AG09309 (cell line): ENCODE measurements around the gene ATP5F1C.
A peak's percentile ranks its signal among the peaks of the same experiment; 100 is the strongest.

ENCODE experiments used
- DNase-seq: peaks from one replicate; pipeline ENCODE4 v3.0.0-alpha.2; 2010; ENCODE audit warnings: low read depth
- H3K4me3 ChIP-seq: 2 replicates; pipeline ENCODE4 v1.5.1; 2011; ENCODE audit warnings: mild to moderate bottlenecking, low read depth, low read length, moderate library complexity; ENCODE audit not compliant: control insufficient read depth
- TF ChIP-seq, protein P1 (sequence below): IDR thresholded peaks from 2 replicates; pipeline ENCODE4 v1.5.1; 2011; ENCODE audit warnings: mild to moderate bottlenecking, low read depth, low read length, inconsistent platforms; ENCODE audit not compliant: insufficient read depth, control insufficient read depth; ENCODE audit errors: missing control alignments

ATP5F1C gene

DNA sequence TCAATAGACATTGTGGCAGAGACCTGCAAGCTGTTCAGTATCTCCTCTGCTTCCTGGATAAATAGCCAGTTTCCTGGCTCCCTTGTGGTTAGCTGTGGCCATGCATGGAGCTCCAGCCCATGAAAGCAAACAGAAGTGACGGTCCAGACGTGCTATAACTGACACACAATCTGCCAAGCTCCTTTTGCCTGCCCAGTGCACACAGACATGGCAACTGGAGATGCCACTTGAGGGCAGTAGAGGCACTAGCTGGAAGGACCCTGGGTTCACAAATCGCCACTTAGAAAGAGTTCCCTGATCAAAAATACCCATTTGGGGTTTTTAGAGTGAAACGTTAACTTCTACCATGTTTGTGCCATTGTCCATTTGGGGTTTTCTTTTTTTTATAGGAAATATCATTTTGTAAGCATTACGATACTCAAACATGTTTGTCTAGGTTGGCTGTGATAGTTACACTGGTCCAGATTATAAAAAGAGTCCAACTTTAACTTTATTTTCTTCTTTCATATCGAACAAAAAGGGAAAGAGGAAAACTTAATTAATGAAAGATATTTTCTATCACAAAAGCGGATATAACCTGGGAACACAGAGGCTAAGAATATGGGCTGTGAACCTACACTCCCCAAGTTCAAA lies 31.5 kb upstream of the ATP5F1C start:
- no peak for DNase-seq
- H3K4me3 ChIP-seq: no peak overlapping the region
- TF ChIP-seq, protein P1, sequence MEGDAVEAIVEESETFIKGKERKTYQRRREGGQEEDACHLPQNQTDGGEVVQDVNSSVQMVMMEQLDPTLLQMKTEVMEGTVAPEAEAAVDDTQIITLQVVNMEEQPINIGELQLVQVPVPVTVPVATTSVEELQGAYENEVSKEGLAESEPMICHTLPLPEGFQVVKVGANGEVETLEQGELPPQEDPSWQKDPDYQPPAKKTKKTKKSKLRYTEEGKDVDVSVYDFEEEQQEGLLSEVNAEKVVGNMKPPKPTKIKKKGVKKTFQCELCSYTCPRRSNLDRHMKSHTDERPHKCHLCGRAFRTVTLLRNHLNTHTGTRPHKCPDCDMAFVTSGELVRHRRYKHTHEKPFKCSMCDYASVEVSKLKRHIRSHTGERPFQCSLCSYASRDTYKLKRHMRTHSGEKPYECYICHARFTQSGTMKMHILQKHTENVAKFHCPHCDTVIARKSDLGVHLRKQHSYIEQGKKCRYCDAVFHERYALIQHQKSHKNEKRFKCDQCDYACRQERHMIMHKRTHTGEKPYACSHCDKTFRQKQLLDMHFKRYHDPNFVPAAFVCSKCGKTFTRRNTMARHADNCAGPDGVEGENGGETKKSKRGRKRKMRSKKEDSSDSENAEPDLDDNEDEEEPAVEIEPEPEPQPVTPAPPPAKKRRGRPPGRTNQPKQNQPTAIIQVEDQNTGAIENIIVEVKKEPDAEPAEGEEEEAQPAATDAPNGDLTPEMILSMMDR: peak; percentile 68

DNA sequence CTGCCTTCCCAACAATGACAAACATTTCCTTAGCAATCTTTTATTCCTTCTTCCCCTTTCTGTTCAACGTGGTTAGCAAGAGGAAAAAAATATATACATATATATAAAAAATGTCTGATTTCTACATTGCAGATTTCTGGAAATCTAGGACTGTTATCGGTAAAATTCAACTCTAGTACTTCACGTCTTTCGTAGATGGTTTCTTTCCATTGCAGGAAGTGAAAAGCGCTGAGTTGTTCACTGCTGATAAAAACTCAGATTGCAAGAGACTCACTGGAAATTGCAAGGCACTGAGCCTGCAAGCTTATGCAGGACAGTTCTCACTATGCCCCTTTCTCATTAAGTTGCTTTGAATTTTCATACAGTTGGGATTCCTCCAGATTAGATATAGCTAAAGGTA lies 24.0 kb upstream of the ATP5F1C start:
- TF ChIP-seq, protein P1: no peak
- no peak overlapping the region for H3K4me3 ChIP-seq
- DNase-seq: no peak

DNA sequence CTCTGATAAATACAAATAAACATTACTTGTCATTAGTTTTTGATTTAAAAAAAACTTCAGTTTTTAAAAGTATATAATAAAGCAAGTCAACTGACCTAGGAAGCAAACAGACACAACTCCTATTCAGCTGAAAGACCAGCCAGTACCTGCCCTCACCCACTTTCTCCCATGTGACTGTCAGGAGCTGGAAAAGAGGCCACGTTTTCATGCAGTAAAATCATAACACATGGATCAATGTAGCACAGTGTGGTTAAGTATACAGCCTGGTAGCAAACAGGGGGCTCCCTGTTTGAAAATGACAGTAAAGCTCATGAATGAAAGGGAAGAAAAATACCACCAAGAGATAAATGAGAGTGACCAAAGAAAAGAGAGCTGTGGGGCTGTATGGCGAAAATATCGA lies 21.7 kb upstream of the ATP5F1C start:
- TF ChIP-seq, protein P1: no peak
- no peak for DNase-seq
- H3K4me3 ChIP-seq: no peak overlapping the region

- DNase-seq: peak; percentile 23
- no peak overlapping the region for H3K4me3 ChIP-seq
- TF ChIP-seq, protein P1: no peak
Observed at GRCh38 chr10:7767209-7767608, 20.8 kb upstream of the ATP5F1C start.

GRCh38 chr10:7768417-7768816 lies 19.6 kb upstream of the ATP5F1C start:
- no peak overlapping the region for H3K4me3 ChIP-seq
- DNase-seq: no peak
- TF ChIP-seq, protein P1: no peak

DNA sequence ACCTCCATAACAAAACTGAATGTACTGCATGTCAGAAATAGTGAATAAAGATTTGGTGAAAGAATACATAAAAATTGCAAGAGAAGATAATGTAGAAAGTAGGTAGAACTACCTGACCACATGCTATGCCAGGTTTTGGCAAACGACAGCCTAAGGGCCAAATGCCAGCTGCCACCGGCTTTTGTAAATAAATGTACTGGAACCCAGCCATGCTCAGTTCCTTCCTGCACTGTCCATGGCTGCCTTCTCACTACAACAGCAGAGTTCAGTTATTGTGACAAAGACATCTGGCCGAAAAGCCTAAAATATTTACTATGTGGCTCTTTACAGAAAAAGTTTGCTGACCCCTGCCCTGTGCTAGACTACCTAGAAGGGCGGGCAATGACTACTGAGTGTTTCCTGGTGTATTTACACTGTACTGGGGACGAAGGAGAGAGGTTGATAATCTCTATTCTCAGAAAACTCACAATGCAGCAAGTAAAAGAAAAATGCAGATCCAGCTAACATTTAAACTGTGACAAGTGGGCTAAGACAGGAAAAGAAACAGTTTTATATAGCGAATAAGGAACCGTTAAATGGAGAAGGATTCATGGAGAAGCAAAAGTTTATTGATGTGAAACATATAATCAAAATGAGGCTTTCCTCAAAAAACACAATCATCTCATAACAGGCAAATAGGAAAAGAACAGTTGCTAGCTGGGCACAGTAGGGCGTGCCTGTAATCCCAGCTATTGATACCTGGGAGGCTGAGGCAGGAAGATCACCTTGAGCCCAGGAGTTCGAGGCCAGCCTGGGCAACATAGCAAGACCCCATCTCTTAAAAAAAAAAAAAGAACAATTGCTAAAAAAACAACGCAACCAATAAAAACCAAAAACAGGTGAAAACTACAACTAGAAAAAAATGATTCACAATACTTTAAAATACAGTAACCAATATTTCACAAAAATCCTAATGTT lies 13.9 kb upstream of the ATP5F1C start:
- DNase-seq: no peak
- no peak overlapping the region for H3K4me3 ChIP-seq
- TF ChIP-seq, protein P1: no peak
